Skeletal muscle cell (primary cell): ENCODE data around the gene KBTBD3.
"Not testable (repeated sequence)": the region's sequence is repeated elsewhere in the genome, so short reads cannot be mapped to it uniquely, and the experiment has no call there.

Experiments used
- DNase-seq: peaks from one replicate; pipeline ENCODE4 v3.0.0-alpha.2; 2010; ENCODE audit warnings: low read depth
- H3K4me3 ChIP-seq: 2 replicates; pipeline ENCODE4 v1.5.1; 2011; ENCODE audit warnings: low read depth, mild to moderate bottlenecking, control low read depth, low read length, moderate library complexity

Gene KBTBD3

DNA sequence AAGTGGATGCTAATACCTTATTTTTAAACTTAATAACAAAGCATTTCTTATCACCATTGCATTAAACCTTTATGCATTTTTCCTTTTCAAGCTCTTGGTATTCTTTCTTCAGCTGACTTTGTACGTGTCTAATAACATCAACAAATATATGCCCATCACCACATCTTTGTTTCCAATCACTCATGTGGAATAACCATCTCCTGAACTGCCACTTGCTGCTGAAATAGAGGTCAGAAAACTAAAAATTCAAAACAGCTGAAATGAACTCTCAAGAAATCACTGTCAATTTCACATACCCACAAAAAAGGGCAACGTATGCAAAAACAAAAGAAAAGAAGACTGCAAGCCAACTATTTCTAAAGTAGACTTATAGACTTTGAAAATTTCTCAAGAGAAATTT is 62.5 kb downstream of the KBTBD3 start:
- no peak for DNase-seq

DNA sequence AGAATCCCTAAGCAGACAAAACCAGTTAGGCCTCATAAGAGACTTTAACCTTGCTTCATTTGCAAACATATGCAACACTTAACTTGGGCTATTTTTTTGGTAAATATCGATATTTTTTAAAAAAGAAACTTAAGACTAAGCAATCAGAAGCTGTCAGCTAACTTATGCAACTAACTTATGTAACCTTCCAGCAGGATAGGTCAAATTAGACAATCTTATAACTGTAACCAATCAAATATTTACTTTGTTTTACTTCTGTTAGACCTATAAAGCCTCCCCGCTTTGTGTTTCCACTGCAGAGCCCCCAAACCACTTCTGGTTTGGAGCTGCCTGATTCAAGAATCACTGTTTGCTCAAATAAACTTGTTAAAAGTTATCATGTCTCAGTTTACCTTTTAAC is 63.1 kb downstream of the KBTBD3 start:
- no peak for DNase-seq
- H3K4me3 ChIP-seq, result no peak overlapping the region

More for the DNA sequence above, 62.5 kb downstream of the KBTBD3 start:
- no peak overlapping the region for H3K4me3 ChIP-seq

GRCh38 chr11:106012744-106013143 is 64.4 kb downstream of the KBTBD3 start:
- peak; percentile 40 for DNase-seq
- H3K4me3 ChIP-seq, result no peak overlapping the region

DNA sequence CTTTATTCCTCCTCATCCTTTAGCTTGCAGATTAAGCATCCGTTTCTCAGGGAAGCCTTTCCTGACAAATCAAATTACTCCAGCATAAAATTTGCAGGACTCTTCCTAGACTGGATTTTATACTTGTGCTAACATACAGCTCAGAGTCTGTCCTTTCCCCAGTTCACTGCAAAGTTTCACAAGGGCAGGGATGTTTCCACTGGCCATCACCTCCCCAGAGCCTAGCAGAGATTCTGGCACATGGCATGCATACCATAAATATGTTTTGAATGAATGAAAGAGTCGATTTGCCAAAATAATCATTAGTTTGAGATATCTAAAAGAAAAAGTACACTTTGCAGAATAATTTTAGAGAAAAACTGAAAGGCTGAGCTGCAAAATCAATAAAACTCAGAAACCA is 65.7 kb downstream of the KBTBD3 start:
- H3K4me3 ChIP-seq, result no peak overlapping the region
- no peak for DNase-seq

DNA sequence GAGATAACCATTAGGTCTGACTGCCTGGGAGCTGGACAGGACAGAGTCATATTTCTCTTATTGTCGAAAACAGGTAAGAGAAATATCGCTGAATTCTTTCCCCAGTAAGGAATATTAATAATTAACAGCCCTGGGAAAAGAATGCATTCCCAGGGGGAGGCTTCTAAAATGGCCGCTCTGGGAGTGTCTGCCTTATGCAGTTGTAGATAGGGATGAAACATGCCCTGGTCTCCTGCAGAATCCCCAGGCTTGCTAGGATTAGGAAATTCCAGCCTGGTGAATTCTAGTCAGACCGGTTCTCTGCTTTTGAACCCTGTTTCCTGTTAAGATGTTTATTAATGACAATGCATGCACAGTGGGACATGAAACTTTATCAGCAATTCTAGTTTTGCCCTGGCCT is 74.1 kb downstream of the KBTBD3 start:
- not testable (repeated sequence) for DNase-seq, H3K4me3 ChIP-seq

- H3K4me3 ChIP-seq, result no peak overlapping the region
These were observed 75.7 kb downstream of the KBTBD3 start for GRCh38 chr11:106001304-106002012.

More at GRCh38 chr11:106001304-106002012, 75.7 kb downstream of the KBTBD3 start:
- no peak for DNase-seq
